Spleen (tissue), 11 donors: ENCODE measurements around the gene MYT1. TPM values are rescaled to one million over a fixed set of nuclear protein-coding genes. Genes with fewer than 3 reads are reported as not detected.

ENCODE experiments used
- DNase-seq: peaks from one replicate; pipeline ENCODE4 v3.0.0-alpha.2; 2020
- H3K27ac ChIP-seq, 8 donors: fragments of 200-600 bp; sonication (generic) in 7 of 8; 1 replicate in 4 of 8; 2 replicates in 4 of 8; pipeline versions ENCODE4 v1.5.0 to v1.8.0; 2016 to 2021; ENCODE audit warnings: inconsistent platforms in 4 of 8, mild to moderate bottlenecking in 4 of 8, moderate library complexity in 1 of 8
- H3K27me3 ChIP-seq, 7 donors: fragments of 200-600 bp; sonication (generic) in 6 of 7; replicated peaks in 1 of 7; 1 replicate in 4 of 7; 2 replicates in 3 of 7; pipeline versions ENCODE4 v1.5.0 to v1.8.0; 2016 to 2021; ENCODE audit warnings: inconsistent platforms in 3 of 7, mild to moderate bottlenecking in 1 of 7
- H3K36me3 ChIP-seq, 6 donors: fragments of 200-600 bp; sonication (generic) in 5 of 6; 1 replicate in 4 of 6; 2 replicates in 2 of 6; pipeline versions ENCODE4 v1.5.0 to v1.8.0; 2016 to 2021; ENCODE audit warnings: inconsistent platforms in 2 of 6
- H3K4me1 ChIP-seq, 6 donors: fragments of 200-600 bp; sonication (generic) in 5 of 6; 1 replicate in 3 of 6; 2 replicates in 3 of 6; pipeline versions ENCODE4 v1.5.0 to v1.8.0; 2016 to 2021; ENCODE audit warnings: inconsistent platforms in 3 of 6
- H3K4me3 ChIP-seq, 8 donors: fragments of 200-600 bp; sonication (generic) in 7 of 8; 1 replicate in 4 of 8; 2 replicates in 4 of 8; pipeline versions ENCODE4 v1.5.0 to v1.8.0; 2016 to 2021; ENCODE audit warnings: inconsistent platforms in 4 of 8, mild to moderate bottlenecking in 4 of 8, moderate library complexity in 2 of 8
- H3K9me3 ChIP-seq, 8 donors: fragments of 200-600 bp; sonication (generic) in 7 of 8; 1 replicate in 4 of 8; 2 replicates in 4 of 8; pipeline versions ENCODE4 v1.5.0 to v1.8.0; 2016 to 2021; ENCODE audit warnings: inconsistent platforms in 4 of 8
- CTCF ChIP-seq, 11 experiments: fragments of 200-600 bp in 7 of 11; fragments of 450-650 bp in 4 of 11; sonication (generic) in 4 of 11; IDR thresholded peaks in 8 of 11; conservative IDR thresholded peaks in 3 of 11; 1 replicate in 7 of 11; 2 replicates in 4 of 11; pipeline versions ENCODE4 v1.4.0 to v1.8.0; 2016 to 2021; ENCODE audit warnings: antibody characterized with exemption in 11 of 11, inconsistent platforms in 4 of 11, mild to moderate bottlenecking in 1 of 11
- POLR2A ChIP-seq, 3 donors: fragments of 450-650 bp; IDR thresholded peaks; one replicate each; pipeline ENCODE4 v1.5.1; 2017; ENCODE audit warnings: antibody characterized with exemption in 3 of 3, mild to moderate bottlenecking in 1 of 3
- POLR2AphosphoS5 ChIP-seq, 3 donors: sonication (generic); formaldehyde crosslinking; IDR thresholded peaks; one replicate each; pipeline ENCODE4 v1.5.1; 2017; ENCODE audit warnings: antibody characterized with exemption in 3 of 3
- WGBS, 5 donors: extraction: QIAGEN DNeasy Blood & Tissue Kit in 3 of 5; methylation state at CpG; one replicate each; pipeline versions ENCODE4 v1.1.5 to v1.1.7; 2013 to 2018; 5-methylcytosine and 5-hydroxymethylcytosine counted together
- intact Hi-C: fragments of 100-400 bp; cut with DNase I; formaldehyde crosslinking; loops from one replicate; pipeline ENCODE4 v1.15.0; 2023; ENCODE audit warnings: low total_unique reads
- polyA plus RNA-seq, 3 donors: library from polyadenylated mRNA; stranded (reverse); fragments of 200-250 nt; gene quantifications; one replicate each; pipeline ENCODE4 v1.2.1, GENCODE V29; 2013
- total RNA-seq, 7 donors: library from RNA; depleted of rRNA in 3 of 7; stranded (reverse); fragments of >200 nt in 3 of 7; fragmentation: NEBNext Ultra II Directional in 4 of 7; extraction: Animal tissue kit (Norgen Biotek cat#: 25700) in 4 of 7; gene quantifications; one replicate each; pipeline versions ENCODE4 v1.1.0 to v1.2.1, GENCODE V29; 2016 to 2021
- donor health status: healthy with polysubstance abuse.
- donor health status: DM: no; HTN: no; CAD: no; lungs with moderate emphysema.
- donor health status: DM: no; HTN: no; CAD: no.
- donor health status: Bipolar disorder and iron deficiency.
- donor health status: healthy.
- donor health status: DM: no; HTN: no; CAD: no.
- donor health status: DM: yes; HTN: yes; CAD: no.

Gene MYT1
- total and polyA plus RNA-seq, 10 donors, result 0.08 to 2.2 (median 0.60) TPM; not detected in 3

- 89 to 92% (median 90%) methylated on average over 19 to 26 of the region's 26 CpGs for WGBS, 5 donors
- no peaks in the 10 kb centered on the region for H3K4me1 ChIP-seq
- intact Hi-C loops, result no loop called here
- no peaks in the 10 kb centered on the region for H3K36me3 ChIP-seq
- H3K9me3 ChIP-seq, result no peaks in the 10 kb centered on the region
- TF ChIP-seq POLR2A (IDR thresholded peaks at IDR 0.05) (no peak), POLR2AphosphoS5 (IDR thresholded peaks at IDR 0.05) (no peak), CTCF (IDR thresholded peaks at IDR 0.05 in 8 of 11, conservative IDR thresholded peaks at IDR 0.05 in 3 of 11) (no peak)
- no peak overlapping the region for H3K4me3 ChIP-seq
- H3K27ac ChIP-seq, result no peak overlapping the region
- H3K27me3 ChIP-seq, result peaks cover 0 to 16% (median 0%) of the 10 kb centered on the region in 7 donors
- DNase-seq, result peak; percentile 56
These were observed 76.2 kb downstream of the MYT1 start for GRCh38 chr20:64240243-64241015.

GRCh38 chr20:64241061-64241460 lies 76.8 kb downstream of the MYT1 start:
- intact Hi-C loops, result no loop called here
- no peak overlapping the region for H3K27ac ChIP-seq
- no peak for TF ChIP-seq POLR2AphosphoS5 (IDR thresholded peaks at IDR 0.05)
- no peak for TF ChIP-seq CTCF (IDR thresholded peaks at IDR 0.05 in 8 of 11, conservative IDR thresholded peaks at IDR 0.05 in 3 of 11)
- no peak for TF ChIP-seq POLR2A (IDR thresholded peaks at IDR 0.05)
- peaks cover 0 to 22% (median 4%) of the 10 kb centered on the region in 7 donors for H3K27me3 ChIP-seq
- H3K4me1 ChIP-seq, result no peaks in the 10 kb centered on the region
- H3K4me3 ChIP-seq, result no peak overlapping the region
- peak; percentile 51 for DNase-seq
- H3K9me3 ChIP-seq, result no peaks in the 10 kb centered on the region
- 69 to 86% (median 80%) methylated on average over 8 of the region's 8 CpGs for WGBS, 5 donors
- no peaks in the 10 kb centered on the region for H3K36me3 ChIP-seq

- no peak for TF ChIP-seq CTCF (IDR thresholded peaks at IDR 0.05 in 8 of 11, conservative IDR thresholded peaks at IDR 0.05 in 3 of 11)
- TF ChIP-seq POLR2AphosphoS5 (IDR thresholded peaks at IDR 0.05), result no peak
- no peak for TF ChIP-seq POLR2A (IDR thresholded peaks at IDR 0.05)
- intact Hi-C loops, result no loop called here
- no peaks in the 10 kb centered on the region for H3K36me3 ChIP-seq
- no peaks in the 10 kb centered on the region for H3K9me3 ChIP-seq
- peaks cover 0 to 33% (median 12%) of the 10 kb centered on the region in 7 donors for H3K27me3 ChIP-seq
- no peak overlapping the region for H3K4me3 ChIP-seq
- 73 to 80% (median 76%) methylated on average over 19 of the region's 19 CpGs for WGBS, 5 donors
- H3K27ac ChIP-seq, result no peak overlapping the region
- DNase-seq, result peak; percentile 54
- no peaks in the 10 kb centered on the region for H3K4me1 ChIP-seq
These were observed 77.9 kb downstream of the MYT1 start for GRCh38 chr20:64242003-64242796.
